GM19468 (cell line): ENCODE results near the gene TCERG1L.
"Not testable (repeated sequence)": the region's sequence is repeated elsewhere in the genome, so short reads cannot be mapped to it uniquely, and the experiment has no call there.

Experiments used
- ATAC-seq: cut with Tn5 transposase; IDR thresholded peaks from one replicate; pipeline ENCODE4 v1.9.1; 2021; ENCODE audit warnings: mild to moderate bottlenecking, moderate library complexity, moderate number of reproducible peaks; ENCODE audit not compliant: unreplicated experiment; ENCODE audit errors: extremely low read depth

Gene TCERG1L

DNA sequence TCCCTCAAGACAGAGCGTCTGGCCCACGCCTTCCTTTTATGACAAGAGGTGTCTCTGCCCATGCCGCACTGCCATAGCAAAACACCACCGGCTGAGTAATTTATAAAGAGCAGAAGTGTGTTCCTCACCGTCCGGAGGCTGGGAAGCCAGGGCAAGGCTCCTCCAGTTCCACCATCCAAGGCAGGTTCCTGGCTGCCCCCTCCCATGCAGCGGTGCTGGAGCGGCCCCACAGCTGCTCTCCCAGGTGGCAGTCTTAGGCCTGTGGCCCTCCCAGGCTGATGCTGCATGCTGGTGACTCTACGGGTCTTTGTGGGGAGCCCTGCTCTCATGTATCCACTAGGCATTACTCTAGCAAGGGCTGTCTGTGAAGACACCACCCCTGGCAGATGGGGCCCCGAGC lies 113.1 kb downstream of the TCERG1L start:
- no peak for ATAC-seq

DNA sequence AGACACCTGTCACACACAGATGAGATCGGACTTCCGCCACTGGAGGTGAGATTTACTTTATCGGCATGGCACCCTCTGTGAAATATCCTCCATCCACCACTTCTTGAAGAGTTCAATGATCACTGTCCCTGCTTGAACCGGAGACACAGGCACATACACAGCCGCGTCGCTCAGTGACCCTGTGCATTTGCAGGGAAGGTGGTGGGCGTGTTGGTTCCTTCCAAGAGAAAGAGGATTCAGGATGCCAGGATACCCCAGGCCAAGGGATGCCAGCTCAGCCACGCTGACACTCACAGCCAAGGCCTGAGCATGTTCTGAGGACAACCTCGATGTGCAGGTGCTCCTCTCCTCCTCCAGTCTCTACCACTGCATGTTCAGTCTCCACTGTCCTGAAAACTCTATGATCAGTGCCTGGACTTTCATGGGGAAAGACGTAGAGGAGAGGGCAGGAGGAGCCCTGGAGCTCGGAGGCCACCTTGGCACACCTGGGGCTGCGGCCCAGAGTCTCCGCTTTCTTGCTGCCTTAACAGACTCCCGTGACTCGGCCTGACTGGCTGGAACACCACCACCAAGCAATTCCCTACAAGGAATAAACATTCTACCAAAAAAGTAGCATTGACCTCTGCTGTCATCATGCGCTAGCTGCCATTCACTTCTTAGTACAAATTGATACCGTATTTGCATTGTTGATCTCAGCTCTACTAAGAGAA lies 115.2 kb downstream of the TCERG1L start:
- ATAC-seq = no peak

DNA sequence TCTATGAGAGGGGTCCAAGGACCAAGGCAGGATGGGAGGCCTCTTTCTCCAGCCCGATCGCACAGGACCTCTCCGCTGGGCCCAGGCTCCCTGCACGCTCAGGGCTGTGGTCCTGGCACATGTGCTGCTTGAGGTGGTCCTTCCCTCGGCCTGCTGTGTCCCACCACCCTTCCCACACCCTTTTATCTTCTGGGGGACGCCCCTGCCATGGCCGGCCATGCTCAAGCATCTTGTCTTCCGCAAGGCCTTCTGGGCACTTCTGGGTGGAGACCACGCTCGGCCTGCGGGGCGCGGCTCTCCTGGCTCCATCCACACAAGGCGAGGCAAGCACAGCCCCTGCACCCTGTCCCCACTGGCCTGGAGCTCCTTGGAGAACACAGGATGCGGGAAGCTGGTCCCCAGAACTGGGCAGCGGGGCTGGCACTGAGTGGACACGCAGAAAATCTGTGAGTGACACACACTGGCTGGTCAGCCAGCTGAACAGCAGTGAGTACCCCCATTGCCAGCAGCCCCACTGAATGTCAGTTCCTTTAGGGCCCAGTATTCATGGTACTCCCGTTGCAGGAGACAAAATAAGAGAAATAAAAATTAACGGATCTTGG lies 115.9 kb downstream of the TCERG1L start:
- ATAC-seq = no peak

DNA sequence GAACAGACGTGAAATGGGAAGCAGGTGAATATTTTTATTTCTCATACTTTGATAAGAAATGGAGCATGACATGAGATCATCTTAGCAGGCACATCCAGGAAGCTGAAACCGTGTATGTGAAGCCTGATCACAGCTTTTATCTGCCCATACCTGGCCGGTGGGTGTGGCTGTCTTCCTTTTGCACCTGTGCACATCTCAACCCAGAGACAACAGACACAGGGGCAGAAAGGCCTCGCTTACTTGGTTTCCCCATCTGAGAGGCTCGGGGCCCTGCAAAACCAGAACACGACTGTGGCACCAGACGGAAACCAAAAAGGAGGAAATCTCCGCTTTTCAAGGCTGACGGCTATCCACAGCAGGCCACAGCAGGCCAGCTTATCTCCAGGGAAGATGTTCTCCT lies 116.4 kb downstream of the TCERG1L start:
- ATAC-seq = no peak

DNA sequence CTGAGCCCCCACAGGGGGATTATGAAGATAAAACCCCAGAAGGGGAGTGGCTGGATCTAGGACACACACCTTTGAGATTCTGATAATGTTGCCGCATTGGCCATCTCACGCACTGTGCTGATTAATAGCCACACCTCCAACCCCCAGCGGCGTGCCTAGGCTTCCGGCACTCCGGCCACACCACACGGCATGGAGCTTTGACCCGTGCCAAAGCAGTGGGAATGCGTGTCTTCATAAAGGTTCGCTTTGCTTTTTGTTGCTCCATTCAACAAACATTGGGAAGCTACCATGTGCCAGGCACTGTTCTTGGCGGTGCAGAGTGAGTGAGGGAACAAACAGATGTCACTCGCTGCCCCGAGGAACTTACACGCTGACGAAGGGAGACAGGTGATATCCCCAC lies 117.6 kb downstream of the TCERG1L start:
- no peak for ATAC-seq

DNA sequence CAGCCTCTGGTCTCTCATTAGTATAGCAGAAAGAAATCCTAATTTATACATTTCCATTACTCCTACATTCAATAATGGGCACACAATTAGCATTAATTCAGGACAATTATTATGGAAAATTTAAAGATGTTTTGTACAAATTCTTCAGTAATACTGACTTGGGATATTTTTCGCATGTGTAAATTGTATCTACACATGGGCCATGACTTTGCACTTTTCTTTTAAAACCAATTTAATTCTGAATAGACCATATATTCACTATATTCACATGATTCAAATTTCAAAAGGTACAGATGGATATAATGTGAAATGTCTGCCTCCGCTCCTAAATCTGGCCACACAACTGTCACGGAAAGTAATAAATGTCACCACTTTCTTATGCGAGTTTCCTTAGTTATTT lies 123.0 kb downstream of the TCERG1L start:
- ATAC-seq = no peak

DNA sequence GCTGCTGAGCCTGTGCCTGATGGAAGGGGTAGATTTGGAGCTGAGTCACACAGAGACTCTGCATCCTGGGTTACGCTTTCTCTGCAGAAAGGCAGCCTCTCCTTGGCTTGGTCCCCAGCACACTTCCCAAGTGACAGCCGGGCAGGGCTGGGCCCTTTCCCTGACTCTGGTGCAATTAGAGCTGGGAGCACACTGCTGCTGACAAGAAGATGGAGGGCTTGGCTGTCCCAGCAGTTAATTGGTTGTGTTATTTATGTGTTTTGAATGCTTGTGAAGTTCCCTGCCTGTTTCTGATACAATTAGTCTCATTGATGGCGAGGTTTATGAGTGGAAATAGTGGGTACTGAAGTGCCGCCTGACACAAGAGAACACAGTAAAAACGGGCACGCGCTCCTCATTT lies 123.6 kb downstream of the TCERG1L start:
- ATAC-seq = no peak

DNA sequence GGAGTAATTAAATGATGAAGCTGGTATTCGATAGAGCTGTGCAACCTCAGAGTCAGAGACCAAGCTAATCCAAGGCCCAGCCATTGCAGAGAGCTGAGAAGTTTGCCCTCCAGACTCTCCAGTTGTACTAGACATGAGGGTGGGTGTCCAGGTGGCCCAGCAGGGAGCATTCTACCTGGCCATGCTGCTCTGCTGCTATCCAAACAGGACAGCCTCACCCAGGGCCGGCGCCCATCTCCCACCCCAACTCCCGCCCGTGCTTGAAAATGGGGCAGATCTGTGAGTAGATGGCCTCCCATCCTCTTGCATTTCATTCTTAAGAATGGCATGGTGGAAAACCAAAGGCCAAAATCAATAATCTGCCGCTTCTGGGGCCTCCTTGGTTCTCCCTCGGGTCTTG lies 124.2 kb downstream of the TCERG1L start:
- ATAC-seq = no peak

DNA sequence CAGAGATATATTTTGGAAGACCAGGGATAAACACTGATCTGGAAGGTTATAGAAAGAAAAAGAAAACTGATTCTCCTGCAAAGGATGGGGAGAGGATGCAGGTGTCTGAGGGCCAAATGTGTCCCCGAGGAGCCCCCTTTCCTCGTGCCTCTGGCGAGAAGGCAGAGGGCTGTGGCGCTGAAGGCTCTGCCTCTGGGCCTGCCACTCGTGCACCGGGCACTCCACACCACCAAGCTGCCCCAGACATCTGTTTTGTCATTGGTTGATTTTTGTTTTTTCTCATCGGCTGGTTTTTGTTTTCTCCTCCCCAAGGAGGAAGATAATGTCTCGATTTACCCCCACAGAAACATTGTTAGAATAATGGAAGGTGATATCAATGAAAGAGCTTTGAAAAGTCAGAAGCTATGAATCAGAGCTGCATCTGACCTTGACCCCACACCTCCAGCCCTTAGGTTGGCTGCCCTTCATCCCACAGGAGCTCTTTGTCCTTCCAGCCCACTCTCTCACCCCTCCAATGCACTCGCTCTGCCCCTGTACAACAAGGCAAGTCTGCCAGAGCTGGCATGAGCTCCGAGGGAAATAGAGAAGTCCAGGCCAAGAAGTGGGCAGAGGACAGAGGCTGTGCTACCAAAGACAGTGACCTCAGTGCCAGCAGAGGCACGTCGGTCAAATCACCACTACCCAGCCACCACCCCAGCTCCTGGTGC lies 124.8 kb downstream of the TCERG1L start:
- ATAC-seq = no peak

DNA sequence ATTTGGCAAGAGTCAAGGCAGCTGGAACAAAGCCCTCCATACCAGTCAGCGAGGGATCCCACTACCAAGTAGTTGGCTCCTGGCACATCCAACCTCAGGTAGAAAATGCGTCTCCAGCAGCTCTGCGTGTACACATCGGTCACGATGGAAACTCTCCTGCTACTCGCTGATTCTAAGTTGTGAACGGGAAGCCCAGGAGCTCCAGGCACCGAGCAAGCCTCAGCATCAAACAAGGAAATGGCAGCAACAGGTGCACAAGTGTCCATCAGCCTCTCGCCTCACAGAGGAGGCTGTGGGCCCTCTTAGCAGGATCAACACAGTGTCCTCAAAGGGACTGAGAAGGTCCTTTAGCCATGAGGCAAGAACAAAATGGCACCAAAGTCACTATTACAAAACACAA lies 127.0 kb downstream of the TCERG1L start:
- no peak for ATAC-seq

DNA sequence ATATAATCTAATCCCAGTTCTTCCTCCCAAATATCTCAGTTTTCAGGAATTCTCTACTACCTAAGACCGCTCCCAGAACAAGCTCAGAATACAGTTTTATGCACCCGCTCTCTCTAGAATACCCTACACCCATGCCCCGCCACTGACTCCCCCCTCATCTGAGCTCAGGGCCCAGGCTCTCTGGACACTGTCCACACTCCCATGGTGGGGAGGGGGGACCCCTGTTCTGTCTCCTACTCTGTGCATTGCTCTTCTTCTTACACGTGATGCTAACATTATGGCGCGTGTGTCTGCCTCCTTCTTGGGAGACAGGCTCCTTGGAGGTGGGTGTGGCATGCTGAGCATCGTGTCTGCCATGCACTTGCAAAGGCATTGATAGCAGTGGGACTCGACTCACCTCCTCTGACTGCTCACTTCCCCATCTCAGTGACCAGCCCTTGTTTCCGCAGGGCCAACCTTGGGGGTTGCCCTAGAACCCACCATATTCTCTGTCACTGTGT lies 127.9 kb downstream of the TCERG1L start:
- no peak for ATAC-seq

DNA sequence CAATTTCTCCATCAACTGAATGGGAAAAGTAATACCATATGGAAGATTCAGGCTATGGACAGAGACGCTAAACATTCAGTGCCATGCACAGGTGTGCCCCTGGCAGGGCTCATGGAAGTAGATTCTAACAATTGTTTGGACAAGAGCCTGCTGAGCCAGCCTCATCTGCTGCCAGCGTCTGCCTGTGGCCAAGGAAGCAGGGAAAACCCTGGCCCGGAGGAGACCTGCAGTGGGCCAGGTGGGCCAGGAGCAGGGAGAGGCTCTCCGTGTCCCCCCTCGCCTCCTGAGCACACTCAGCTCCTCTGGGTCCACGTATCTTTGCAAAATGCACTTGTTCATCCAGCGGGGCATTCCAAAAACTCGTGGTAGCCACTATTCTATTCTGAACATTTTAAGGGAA lies 130.1 kb downstream of the TCERG1L start:
- no peak for ATAC-seq

DNA sequence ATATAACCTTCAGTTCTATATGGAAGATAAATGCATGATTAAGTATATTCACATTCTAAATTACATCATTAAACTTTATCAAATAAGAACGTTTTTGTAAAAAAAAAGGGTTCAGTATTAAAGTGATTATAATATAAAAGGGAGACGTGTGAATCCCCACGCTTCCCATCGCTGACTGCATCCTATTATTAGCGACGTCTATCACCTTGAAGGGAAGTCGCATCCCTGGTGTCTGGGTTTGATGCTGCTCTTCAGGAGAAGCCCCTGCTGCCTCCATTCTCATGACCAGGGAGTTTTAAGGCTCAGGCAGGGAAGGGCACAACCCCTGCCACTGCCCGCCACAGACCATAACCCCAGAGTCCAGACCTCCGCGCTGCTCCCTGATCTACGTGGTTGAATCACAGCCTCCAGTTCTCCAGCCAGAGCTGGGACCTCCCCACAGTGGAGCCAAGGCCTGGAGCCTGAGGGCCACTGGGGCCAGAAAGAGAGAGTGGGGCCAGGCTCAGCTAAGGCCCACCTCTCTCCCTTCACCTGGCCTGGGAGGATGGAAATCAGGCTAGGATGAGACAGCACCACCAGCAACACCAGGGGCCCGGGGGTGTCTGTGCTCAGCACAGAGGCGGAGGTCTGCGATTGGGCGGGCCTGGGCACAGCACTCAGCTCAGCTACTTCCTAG lies 130.6 kb downstream of the TCERG1L start:
- no peak for ATAC-seq

DNA sequence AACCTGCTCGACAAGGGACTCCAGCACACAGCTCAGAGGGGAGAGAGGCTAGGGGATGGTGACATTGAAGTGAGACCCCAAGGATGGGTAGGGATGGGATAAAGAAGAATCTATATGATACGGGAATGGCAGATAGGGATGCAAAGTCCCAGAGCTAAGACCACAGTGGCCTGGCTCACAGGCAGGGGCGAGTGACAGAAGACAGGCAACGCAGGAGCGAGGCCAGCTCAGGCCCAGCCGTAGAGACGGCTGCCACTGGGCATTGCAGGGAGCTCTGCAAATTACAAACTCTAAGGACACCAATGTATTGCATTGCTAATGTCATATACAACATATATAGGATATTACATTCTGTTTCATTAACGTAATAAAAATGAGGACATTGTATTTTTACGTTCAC lies 131.4 kb downstream of the TCERG1L start:
- no peak for ATAC-seq

DNA sequence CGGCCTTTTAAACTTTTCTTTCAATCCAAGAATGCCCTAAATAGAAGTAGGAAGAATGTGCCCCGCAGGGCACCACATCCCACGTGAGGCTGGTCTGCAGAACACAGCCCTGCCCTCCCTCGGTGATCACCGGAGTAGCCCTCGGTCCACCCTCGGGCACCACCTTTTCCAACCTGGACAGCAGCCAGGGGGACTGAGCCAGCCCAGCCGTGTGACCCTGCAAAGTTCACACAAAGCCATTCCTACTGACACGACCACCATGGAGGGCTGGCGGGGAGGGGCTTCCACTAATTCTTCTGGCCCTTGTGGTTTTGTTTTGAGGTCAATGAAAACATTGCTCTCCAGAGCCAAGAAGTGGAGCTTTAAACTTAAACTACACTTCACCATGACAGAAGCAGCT lies 132.2 kb downstream of the TCERG1L start:
- no peak for ATAC-seq

DNA sequence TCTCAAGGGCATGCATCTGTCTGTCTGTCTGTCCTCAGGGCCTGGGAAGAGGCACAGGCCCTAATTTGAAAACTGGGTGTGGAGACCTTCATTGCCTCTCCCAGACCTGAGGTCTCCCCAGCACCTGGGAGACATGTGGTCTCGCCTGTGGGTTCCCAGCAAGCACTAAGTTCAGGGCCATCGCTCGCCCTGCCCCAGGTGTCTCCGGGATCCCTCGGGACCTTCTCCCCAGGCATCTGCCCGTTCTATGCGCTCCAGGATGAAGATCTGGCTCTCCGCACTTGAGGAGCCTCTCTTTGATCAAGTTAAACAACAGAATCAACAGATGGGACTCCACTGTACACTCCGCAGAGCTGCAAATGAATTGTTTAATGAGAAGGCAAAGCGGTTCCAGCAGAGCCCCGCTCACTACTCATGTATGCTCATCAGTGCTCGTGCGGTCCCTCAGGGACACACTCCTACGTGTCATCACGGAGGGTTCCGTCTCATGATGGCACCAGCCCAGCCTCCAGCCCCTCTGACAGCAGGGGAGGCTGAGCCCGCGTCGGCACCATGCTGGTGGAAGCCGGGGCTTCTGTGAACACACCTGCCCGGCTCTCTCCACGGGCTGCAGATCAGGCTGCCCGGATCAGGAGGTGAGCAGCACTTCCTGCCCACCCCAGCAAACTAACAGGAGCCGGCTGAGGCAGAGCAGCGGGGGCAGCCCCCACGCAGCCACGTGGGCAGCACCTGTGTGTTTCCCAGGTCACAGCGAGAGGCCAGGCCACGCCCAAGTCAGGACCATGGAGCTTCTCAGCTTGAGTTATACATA lies 132.8 kb downstream of the TCERG1L start:
- no peak for ATAC-seq

DNA sequence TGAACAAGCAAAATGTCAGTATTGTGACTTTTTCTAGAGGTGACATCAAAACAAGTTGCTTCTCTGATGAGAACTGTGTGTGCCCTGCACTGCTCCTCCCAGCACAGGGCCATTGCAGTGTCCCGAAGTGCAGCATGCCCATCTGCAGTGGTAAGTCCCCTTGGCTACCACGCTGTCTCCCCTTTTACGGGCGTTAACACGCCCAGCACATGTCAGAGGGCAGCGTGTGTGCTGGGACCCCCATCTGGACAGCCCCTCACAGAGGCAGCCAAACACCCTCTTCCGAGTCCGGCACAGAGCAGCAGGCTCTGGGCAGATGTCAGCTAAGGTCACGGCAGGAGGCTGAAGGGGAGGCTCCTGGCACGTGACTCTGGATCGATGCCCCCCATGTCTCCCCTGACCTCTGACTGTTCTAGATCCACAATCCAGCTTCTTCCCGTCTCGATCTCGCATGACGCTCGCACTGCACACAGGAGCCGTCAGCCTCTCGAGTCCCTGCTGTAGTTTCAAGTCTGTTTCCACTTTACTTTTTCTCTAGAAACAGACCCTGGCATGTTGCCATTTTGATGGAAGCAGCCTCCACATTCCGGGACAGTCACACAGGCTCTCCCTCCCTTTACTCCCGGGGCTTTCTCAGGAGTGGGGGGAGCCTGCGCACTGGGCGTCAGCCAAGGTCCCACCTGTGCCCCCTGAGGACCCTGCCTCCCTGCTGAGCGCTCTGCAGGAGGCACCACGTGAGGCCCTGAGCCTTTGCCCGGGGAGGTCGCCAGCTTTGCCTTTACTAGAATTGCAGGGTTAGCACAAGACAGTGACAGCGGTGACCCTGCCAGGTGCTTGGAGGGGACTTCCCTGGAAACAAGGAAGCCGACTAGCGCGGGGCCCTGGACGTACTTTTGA lies 133.8 kb downstream of the TCERG1L start:
- ATAC-seq = no peak

DNA sequence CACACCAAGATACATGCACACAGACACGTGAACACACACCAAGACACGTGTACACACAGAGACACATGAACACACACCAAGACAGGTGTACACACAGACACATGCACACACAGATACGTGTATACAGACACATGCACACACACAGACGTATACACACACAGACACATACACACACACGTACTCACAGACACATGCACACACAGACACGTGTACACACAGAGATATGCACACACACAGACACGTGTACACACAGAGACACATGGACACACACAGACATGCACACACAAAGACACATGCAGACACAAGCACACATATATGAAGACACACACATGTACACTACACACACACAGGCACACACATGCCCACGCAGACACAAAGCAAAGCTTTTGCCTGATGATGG lies 134.6 kb downstream of the TCERG1L start:
- no peak for ATAC-seq

DNA sequence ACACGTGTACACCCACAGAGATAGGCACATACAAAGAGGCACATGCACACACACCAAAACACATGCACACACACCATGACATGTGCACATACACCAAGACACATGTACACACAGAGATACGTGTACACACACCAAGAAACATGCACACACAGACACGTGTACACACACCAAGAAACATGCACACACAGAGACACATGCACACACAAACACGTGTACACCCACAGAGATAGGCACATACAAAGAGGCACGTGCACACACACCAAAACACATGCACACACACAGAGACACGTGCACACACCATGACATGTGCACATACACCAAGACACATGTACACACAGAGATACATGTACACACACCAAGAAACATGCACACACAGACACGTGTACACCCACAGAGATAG lies 135.2 kb downstream of the TCERG1L start:
- ATAC-seq = not testable (repeated sequence)
